GM18861 (cell line): ENCODE data around the gene EPS8L2.

Source experiments
- ATAC-seq: cut with Tn5 transposase; IDR thresholded peaks from one replicate; pipeline ENCODE4 v1.9.1; 2021; ENCODE audit not compliant: unreplicated experiment

EPS8L2 gene

GRCh38 chr11:703506-703905 lies 2.5 kb upstream of the EPS8L2 start:
- no peak for ATAC-seq

DNA sequence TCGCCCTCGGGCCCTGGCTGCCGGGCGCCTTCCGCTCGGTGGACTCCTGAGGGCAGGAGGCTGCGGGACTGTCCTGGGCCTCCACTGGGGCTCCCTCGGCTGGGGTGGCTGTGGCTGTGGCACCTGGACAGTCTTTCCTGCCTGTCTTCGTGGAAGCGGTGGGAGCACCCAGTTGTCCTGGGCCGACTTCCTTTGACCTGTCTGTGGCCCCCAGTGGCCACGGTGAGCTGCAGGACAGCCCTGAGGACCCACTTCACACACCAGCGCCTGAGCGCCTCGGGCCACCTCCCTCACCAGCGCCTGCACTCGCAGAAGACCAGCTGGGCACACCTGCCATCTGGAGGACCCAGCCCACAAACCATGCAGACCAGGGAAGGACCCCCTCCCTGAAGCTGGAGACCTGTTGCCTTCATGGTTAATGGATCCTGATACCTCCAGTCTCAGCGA lies 1.8 kb upstream of the EPS8L2 start:
- no peak for ATAC-seq

- no peak for ATAC-seq
These were observed 1.0 kb upstream of the EPS8L2 start for GRCh38 chr11:704781-705645.

DNA sequence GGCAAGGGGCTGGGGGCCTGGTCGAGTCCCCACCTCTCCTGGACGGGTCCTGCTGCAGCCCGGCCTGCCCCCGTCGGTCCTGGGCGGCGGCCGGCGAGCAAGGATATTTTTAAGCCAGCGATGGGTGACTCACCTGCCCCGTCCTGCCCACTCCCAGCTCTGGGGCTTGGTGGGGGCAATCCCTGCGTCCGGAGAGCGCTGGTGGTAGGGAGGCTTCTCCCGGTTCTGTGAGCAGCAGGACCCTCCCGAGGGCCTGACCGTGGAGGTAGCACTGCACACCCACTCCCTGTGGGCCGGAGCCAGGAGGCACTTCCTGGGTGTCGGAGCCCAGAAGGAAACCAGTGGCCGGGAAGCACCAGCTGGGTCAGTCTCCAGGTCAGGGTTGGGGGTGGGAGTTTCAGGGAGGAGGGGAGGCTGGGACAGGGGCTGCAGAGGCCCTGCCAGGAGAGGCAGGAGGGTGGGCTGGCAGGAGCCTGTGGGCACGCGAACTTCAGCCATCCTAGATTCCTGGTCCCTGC lies 467 bp downstream of the EPS8L2 start:
- no peak for ATAC-seq

DNA sequence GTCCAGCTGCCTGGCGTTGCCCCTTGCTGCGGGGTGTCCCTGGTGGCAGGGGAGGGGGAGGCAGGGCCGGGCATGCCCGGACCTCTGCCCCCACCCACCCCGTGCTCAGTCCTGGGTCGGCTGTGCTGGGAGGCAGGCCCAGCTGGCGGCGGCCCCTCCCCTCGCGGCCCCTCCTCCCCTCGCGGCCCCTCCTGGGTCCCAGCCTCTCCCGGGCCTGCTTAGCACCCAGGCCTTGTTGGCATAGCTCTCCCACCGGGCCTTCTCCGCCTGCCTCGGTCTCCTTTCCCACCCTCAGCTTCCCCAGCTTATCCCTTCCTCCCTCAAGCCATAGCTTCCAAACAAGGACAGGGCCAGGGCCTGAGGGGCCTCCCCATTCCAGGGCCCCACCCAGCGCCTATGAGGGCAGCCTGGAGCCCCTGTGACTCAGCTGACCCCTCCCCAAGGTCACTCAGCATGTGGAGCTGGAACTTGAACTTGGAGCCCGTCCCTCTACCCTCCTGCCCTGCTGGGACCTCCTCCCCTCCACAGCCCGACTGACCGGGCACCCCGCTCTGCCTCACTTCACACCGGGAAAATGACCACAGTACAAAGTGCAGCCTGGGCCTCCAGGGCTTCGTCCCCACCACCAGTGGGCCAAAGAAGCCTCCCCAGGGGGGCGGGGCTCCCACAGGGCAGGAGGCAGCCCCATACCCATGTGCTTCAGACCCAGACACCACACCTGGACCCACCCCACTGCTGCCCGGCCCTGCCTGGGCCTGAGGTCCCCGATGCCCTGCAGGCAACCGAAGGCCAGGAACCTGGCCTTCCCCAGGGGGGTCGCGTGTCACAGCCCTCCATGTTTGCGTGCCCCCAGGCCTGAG lies 1.2 kb downstream of the EPS8L2 start:
- ATAC-seq = no peak

DNA sequence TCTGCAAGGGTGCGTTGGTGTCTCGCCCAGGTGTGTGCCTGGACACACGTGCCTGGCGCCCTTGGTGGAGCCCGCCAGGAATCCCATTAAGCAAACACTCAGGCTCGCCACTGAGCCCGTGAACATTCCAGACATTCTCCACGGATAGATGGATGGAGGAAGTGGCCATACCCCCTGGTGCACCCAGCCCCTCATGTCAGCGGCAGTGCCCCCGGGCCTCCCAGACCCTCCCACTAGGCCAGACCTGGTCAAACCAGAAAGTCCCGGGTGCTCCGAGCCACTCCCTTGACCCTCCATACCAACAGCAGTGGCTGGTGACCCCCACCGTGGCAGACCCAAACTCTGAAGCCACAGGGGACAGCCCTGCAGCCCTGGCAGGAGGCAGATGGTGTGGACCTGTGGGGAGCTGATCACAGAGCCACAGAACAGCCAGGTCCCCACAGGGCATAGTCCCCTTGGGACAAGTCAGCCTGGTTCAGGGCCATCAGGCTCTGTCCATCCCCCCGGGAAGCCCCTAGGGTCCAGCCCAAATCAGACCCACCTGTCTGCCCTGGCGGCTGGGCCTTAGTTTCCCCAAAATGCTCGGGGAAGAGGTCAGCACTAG lies 1.9 kb downstream of the EPS8L2 start:
- ATAC-seq = no peak

GRCh38 chr11:708511-708910 lies 2.5 kb downstream of the EPS8L2 start:
- no peak for ATAC-seq

- no peak for ATAC-seq
These were observed 3.3 kb downstream of the EPS8L2 start for GRCh38 chr11:709109-709997.

GRCh38 chr11:714436-714835 lies 8.4 kb downstream of the EPS8L2 start:
- ATAC-seq = no peak

DNA sequence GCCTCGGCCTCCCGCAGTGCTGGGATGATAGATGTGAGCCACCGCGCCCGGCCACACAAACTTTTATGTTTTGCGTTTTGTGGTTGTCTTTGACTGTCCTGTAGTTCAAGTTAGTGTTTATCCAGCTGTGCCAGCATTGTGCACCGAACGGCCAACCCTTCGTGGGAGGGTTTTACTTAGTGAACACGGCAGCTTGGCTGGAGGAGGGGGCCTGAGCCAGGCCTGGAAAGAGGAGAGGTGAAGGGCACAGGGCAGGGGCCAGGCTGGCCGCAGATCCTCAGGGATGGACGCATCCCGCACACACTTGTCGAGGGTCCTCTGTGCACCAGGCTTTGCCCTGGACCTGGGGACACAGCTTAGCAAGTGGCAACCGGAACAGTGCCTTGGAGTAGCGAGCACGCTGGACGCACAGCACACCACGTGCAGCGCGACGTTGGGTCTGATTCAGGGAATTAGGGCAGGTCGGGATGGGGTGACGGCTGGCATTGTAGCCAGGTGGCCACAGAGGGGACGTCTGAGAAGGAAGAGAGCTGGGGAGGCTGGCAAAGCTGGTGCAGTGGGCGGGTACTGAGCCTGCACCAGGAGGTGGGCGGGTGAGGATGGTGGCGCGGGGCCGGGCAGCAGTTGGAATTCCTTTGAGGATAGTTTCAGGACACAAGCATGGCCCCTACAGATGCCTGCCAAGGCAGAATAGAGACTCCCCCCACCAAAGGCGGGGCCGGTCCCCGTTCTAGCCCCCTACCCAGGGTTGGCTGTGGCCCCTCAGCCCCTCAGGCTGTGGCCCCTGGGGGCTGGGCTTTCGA lies 13.4 kb downstream of the EPS8L2 start:
- ATAC-seq = no peak

DNA sequence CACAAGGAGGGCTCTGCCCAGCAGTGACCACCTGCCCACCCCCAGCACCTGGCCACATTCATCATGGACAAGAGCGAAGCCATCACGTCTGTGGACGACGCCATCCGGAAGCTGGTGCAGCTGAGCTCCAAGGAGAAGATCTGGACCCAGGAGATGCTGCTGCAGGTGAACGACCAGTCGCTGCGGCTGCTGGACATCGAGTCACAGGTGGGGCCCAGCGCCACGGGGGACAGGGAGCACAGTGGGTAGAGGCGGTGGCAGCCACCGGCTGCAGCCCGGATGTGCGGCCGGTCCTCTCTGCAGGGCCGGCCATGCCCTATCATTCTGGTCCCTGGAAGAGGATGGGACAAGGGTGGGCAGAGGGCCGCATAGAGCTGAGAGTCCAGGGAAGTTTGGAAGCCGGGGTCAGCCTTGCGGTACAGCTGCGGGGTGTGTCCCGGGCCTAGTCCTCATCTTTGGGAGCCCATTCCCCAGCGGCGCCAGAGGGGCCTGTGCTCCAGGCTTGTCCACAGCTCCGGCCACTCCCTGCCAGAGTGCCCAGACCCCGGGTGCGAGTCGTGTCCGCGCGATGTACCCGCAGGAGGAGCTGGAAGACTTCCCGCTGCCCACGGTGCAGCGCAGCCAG lies 14.1 kb downstream of the EPS8L2 start:
- ATAC-seq = no peak

GRCh38 chr11:720642-721246 lies 14.7 kb downstream of the EPS8L2 start:
- ATAC-seq = no peak

DNA sequence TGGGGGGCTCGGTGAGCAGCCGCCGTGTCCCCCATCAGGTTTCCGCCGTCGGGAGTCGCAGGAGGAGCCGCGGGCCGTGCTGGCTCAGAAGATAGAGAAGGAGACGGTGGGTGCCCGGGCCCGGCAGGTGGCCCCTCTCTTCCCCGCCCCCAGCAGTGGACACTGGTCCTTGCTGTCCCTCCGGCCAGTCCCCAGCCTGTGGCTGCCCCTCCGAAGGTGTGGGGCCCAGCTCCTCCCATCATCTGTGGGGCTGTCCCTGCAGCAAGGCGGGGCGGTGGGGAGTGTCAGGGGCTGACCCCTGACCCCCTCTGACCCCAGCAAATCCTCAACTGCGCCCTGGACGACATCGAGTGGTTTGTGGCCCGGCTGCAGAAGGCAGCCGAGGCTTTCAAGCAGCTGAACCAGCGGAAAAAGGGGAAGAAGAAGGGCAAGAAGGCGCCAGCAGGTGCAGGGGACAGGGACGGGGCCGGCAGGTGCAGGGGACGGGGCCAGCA lies 15.3 kb downstream of the EPS8L2 start:
- no peak for ATAC-seq

- ATAC-seq = no peak
These were observed 15.8 kb downstream of the EPS8L2 start for GRCh38 chr11:721741-722345.

- no peak for ATAC-seq
These were observed 16.3 kb downstream of the EPS8L2 start for GRCh38 chr11:722346-722811.

DNA sequence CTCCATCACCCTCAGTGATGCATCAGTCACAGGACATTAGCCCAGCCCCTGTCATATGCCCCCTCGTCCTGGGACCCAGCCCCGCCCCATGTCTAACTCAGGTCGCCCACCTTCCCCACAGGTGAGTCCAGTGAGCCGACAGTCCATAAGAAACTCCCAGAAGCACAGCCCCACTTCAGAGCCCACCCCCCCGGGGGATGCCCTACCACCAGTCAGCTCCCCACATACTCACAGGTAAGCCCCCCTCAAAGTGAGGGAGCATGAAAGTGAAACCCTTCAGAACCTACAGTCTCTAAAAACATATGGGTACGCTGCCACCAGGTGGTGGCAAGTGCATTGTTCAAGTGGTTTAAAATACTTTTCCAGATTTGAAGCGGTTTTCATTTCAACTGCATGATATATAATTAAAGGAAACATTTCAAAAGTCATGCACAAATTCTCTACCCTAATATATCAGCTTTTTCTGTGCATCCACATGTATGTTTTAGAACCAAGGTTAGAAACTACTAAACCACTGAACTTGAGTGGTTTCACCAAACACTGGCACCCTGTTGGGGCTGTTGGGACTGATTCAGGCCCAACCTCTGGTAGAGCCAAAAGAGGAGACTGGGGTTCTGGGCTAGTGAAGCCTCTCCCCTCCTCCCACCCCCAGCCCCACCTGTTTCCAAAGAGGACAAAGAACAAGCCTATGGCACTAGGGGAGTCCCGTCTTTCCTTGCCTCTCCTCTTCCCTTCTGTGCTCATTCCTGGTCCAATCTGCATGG lies 17.3 kb downstream of the EPS8L2 start:
- ATAC-seq = no peak

DNA sequence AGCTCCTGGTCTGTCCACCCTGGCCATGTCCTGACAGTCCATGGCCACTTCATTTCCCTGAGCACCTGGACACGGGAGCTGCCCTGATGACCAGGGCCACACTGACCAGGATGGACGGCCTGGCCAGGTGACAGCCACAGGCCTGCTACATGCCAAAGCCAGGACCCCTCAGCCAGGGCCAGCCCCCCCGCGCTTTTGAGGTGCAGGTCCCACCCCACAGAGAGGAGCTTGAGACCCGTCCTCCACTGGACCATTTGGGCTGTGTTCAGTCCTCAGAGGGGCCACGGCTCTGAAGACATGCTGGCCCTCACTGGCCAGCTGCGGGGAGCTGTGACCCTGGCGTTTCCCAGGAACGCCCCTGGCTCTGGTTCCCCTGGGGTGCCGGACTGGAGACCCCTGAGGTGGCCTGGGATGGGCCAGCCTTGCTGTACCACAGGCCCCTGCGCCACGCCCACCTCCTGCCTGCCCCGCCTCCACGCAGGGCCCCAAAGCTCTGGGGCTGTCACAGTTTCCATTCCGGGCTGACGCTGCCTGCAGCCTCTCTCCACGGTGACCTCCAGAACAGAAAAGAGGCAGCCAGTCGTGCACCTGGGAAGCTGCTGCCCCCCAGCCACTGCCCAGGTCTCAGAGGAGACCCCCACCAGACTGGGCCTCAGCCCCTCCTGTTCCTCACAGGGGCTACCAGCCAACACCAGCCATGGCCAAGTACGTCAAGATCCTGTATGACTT lies 18.2 kb downstream of the EPS8L2 start:
- no peak for ATAC-seq
